Activated B cell treated with CpG ODN at 0.5 μM for 24 hours (primary cell): ENCODE results near the gene TBX4. TPM values are rescaled to one million over a fixed set of nuclear protein-coding genes. Genes with fewer than 3 reads are reported as not detected.

ENCODE experiments used
- ATAC-seq: fragments of 200-7000 bp; cut with Tn5 transposase; one replicate; pipeline ENCODE4 v1.10.0; 2021; ENCODE audit warnings: low read depth, mild to moderate bottlenecking, moderate library complexity
- CTCF ChIA-PET: fragments of 350-600 bp; sonication (Branson Sonifier 250); formaldehyde crosslinking; loops from one replicate; lab custom pipeline; 2021; ENCODE audit warnings: antibody characterized with exemption; lab: Charles Lee
- POLR2A ChIA-PET: fragments of 350-600 bp; sonication (Branson Sonifier 250); formaldehyde crosslinking; loops from one replicate; lab custom pipeline; 2021; ENCODE audit warnings: antibody characterized with exemption; lab: Charles Lee
- DNase-seq: peaks from one replicate; pipeline ENCODE4 v3.0.0; 2022
- H3K27ac Mint-ChIP-seq: one replicate; pipeline ENCODE4 v1.8.0; 2020; ENCODE audit warnings: mixed read lengths
- H3K27me3 Mint-ChIP-seq: one replicate; pipeline ENCODE4 v1.8.0; 2021; ENCODE audit warnings: mixed read lengths
- H3K36me3 Mint-ChIP-seq: one replicate; pipeline ENCODE4 v1.8.0; 2021; ENCODE audit warnings: low read depth, mixed read lengths
- H3K4me1 Mint-ChIP-seq: one replicate; pipeline ENCODE4 v1.8.0; 2021; ENCODE audit warnings: mixed read lengths
- H3K4me3 Mint-ChIP-seq: one replicate; pipeline ENCODE4 v1.8.0; 2020; ENCODE audit warnings: mild to moderate bottlenecking, mixed read lengths
- H3K9me3 Mint-ChIP-seq: one replicate; pipeline ENCODE4 v1.8.0; 2020; ENCODE audit warnings: mixed read lengths
- CTCF ChIP-seq: fragments of 200-600 bp; IDR thresholded peaks from one replicate; pipeline ENCODE4 v1.8.0; 2022; ENCODE audit warnings: antibody characterized with exemption, mild to moderate bottlenecking
- intact Hi-C: fragments of 100-400 bp; cut with micrococcal nuclease; formaldehyde crosslinking; loops from one replicate; pipeline ENCODE4 v1.15.1; 2024
- total RNA-seq: library from RNA; stranded (reverse); gene quantifications from 2 replicates; pipeline ENCODE4 v1.2.3, GENCODE V29; 2022

TBX4 gene
- total RNA-seq, 1 donor from 2014 or later, result not detected

GRCh38 chr17:61475726-61476125, 23.5 kb downstream of the TBX4 start:
- ChIA-PET POLR2A (no interaction called here), CTCF (no interaction called here)
- no peaks in the 10 kb centered on the region for H3K4me1 Mint-ChIP-seq
- H3K9me3 Mint-ChIP-seq, result no peaks in the 10 kb centered on the region
- no peaks in the 10 kb centered on the region for H3K36me3 Mint-ChIP-seq
- intact Hi-C loops, result no loop called here
- ATAC-seq, result no peak
- H3K27me3 Mint-ChIP-seq, result peaks cover 21% of the 10 kb centered on the region
- no peak overlapping the region for H3K4me3 Mint-ChIP-seq
- no peak for TF ChIP-seq CTCF
- no peak for DNase-seq
- no peak overlapping the region for H3K27ac Mint-ChIP-seq

GRCh38 chr17:61476476-61477203, 24.4 kb downstream of the TBX4 start:
- Mint-ChIP-seq H3K4me1 (no peaks in the 10 kb centered on the region), H3K27ac (no peak overlapping the region), H3K4me3 (no peak overlapping the region), H3K36me3 (no peaks in the 10 kb centered on the region), H3K27me3 (peaks cover 21% of the 10 kb centered on the region), H3K9me3 (no peaks in the 10 kb centered on the region)
- CTCF ChIA-PET, result no interaction called here
- intact Hi-C loops, result no loop called here
- POLR2A ChIA-PET, result no interaction called here
- DNase-seq (no peak), ATAC-seq (no peak)
- TF ChIP-seq CTCF, result no peak

DNA sequence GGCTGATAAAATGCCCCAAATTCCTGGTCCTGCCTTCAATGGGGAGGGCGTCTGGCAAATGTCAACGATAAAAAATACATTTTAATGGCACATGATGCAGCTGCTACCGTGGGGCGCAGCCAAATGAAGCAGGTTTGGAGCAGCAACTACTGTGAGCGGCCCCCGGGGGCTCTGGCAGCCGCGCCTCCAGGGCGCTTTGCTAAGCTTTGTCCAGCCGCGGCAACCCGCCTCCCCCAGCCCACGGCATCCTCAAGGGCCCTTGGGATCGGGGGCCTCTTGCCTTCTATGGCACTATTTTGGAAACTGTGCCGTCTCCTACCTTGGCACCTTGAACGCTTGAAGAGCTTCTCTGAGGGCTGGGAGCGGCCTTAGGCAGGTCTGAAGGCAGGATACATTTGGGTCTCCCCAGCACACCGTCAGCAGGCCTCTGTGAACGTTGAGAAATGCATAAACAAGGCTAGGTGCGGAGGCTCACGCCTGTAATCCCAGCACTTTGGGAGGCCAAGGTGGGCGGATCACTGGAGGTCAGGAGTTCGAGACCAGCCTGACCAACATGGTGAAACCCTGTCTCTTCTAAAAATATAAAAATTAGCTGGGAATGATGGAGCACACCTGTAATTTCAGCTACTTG, 25.1 kb downstream of the TBX4 start:
- H3K27ac Mint-ChIP-seq, result no peak overlapping the region
- CTCF ChIA-PET, result no interaction called here
- no peaks in the 10 kb centered on the region for H3K36me3 Mint-ChIP-seq
- H3K9me3 Mint-ChIP-seq, result no peaks in the 10 kb centered on the region
- intact Hi-C loops, result no loop called here
- no peak for TF ChIP-seq CTCF
- H3K4me1 Mint-ChIP-seq, result no peaks in the 10 kb centered on the region
- POLR2A ChIA-PET, result no interaction called here
- peaks cover 17% of the 10 kb centered on the region for H3K27me3 Mint-ChIP-seq
- ATAC-seq (no peak), DNase-seq (no peak)
- H3K4me3 Mint-ChIP-seq, result no peak overlapping the region

DNA sequence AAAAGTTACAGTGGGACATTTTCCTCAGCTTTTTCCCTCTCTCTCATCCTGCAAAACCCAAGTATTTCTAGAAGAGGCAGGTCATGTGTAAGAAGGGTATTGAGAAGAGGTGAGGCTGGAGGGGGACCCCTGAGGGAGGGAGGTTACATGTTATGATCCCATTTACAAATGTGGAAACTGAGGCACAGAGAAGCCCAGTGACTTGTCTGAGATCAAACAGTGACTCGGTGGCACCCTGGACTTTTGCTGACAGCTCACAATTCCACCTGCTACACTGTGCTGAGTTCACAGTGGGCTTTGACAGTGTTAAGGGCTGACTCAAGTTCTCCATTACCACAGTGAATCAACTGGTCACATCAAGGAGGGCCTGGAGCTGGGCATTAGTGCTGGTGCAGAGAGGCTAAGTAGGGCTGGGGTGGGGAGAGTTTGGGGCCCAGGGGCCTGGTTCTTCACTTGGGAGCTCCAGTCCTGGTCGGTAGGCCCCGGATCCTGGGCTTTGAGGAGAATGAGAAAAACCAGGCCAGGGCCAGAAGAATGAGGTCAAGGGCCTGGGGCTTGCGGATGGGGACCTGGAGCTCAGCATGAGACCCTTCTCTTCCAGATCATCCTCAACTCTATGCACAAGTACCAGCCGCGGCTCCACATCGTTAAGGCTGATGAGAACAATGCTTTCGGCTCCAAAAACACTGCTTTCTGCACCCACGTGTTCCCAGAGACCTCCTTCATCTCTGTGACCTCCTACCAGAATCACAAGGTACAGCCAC, 26.0 kb downstream of the TBX4 start:
- Mint-ChIP-seq H3K4me1 (no peaks in the 10 kb centered on the region), H3K9me3 (no peaks in the 10 kb centered on the region), H3K4me3 (no peak overlapping the region), H3K27ac (no peak overlapping the region), H3K36me3 (no peaks in the 10 kb centered on the region), H3K27me3 (peaks cover 17% of the 10 kb centered on the region)
- no peak for DNase-seq
- POLR2A ChIA-PET, result no interaction called here
- intact Hi-C loops, result no loop called here
- ATAC-seq, result no peak
- CTCF ChIA-PET, result no interaction called here
- no peak for TF ChIP-seq CTCF
